HG02610 (cell line): Measurements from ENCODE around the gene SOS2.
A peak's percentile ranks its signal among the peaks of the same experiment; 100 is the strongest.

Experiments used
- ATAC-seq: cut with Tn5 transposase; IDR thresholded peaks from one replicate; pipeline ENCODE4 v1.9.1; 2021; ENCODE audit warnings: mild to moderate bottlenecking, moderate library complexity; ENCODE audit not compliant: unreplicated experiment

SOS2 gene

DNA sequence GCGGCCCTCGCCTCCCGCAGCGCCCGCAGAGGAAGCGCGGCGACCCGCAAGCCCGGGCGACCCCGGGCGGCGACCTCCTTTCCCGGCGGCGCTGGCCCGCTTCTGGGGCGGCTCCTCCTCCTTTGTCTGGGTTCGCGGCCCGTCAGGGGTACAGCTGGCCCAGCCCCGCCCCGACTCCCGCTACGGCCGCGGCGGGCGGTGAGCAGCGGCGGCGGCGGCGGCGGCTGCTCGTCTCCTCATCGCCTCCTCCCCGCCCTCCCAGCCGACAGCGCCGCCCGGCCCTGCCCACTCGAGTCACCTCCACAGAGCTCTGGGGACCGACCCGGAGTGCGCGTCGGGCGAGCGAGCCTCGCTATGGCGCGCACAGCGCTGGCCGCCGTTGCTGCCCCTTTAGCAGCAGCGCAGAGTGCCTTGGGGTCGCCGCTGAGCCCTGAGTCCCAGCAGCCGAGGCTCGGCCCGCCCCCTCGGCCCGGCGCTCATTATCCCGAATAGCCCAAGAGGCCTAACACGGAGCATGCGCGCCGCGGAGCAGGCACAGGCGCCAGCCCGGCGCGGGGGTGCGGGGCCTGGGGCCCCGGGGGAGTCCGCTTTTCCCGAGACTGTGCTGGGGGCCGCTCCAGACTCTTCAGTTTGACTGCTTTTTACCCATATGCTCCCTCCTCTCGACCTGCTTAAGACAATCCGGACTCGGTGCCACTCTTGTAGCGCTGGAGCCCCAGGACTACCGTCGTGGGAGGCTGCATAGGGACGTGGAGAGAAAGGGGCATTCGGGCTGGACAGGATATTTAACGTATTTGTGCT lies at the start of gene SOS2:
Gene SOS2, minus strand, starts transcription at position 104 of the 801 bp plus-strand sequence. CDS start 295 bp downstream, outside the sequence.
- ATAC-seq = peak; percentile 86

- no peak for ATAC-seq
These were observed 41.1 kb upstream of the SOS2 start for GRCh38 chr14:50272498-50272897.

- no peak for ATAC-seq
These were observed 39.6 kb upstream of the SOS2 start for GRCh38 chr14:50270932-50271331.

GRCh38 chr14:50265029-50265428 lies 33.7 kb upstream of the SOS2 start:
- no peak for ATAC-seq

DNA sequence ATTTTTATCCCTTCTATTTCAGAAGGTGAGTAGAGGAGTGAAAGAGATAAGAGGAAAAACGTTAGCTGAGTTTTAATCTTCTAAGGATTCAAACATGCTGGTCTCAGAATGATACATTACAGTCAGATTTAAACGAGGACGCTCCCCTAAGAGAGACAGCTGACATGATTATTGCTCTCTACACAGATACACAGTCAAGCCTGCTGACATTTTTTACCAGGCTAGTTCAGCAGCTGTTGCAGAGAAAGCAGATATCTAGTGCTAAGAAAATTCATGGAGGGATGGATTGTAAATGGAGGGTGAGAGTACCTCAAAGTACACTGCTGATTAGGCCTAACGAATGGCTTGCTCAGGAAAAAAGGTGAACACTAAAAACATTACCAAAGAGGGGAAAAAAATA lies 31.9 kb upstream of the SOS2 start:
- no peak for ATAC-seq

- ATAC-seq = no peak
These were observed 31.5 kb upstream of the SOS2 start for GRCh38 chr14:50262865-50263264.

GRCh38 chr14:50260511-50260910 lies 29.1 kb upstream of the SOS2 start:
- ATAC-seq = no peak

DNA sequence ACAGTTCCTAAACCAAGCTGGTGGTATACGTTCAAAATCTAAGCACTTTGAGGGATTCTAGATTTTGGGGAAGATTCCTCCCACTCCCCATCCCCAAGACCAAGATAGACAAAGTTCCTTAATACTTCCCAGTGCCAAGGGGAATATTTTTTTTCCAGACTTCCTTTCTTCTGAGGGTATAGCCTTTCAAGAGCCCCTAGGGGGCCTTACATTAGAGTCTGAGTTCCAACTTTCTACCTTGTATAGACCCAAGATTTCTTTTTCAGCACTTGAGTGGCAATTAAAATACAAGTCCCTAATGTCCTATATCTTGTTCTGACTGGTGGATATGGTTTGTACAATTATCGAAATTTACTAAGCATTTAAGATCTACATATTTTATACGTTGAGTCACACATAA lies 28.7 kb upstream of the SOS2 start:
- ATAC-seq = no peak

GRCh38 chr14:50257732-50258131 lies 26.4 kb upstream of the SOS2 start:
- ATAC-seq = no peak

DNA sequence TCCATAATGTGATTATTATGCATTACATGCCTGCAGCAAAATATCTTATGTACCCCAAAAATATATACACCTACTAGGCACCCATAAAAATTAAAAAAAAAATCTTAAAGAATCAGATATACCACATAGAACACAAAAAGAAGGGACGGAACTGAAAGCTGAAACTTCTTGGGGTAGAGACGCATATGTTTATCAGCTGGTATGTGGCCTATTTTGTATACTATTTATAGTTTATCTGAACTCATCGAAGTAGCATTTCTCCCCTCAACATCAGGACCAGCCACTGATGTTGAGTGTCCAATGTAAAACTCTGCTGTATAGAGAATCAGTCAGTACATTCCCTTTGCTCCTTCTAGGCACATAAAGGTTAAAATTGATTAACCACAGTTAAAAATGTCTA lies 22.9 kb upstream of the SOS2 start:
- ATAC-seq = no peak

GRCh38 chr14:50249136-50249775 lies 17.9 kb upstream of the SOS2 start:
- no peak for ATAC-seq

- no peak for ATAC-seq
These were observed 15.9 kb upstream of the SOS2 start for GRCh38 chr14:50247245-50247644.

DNA sequence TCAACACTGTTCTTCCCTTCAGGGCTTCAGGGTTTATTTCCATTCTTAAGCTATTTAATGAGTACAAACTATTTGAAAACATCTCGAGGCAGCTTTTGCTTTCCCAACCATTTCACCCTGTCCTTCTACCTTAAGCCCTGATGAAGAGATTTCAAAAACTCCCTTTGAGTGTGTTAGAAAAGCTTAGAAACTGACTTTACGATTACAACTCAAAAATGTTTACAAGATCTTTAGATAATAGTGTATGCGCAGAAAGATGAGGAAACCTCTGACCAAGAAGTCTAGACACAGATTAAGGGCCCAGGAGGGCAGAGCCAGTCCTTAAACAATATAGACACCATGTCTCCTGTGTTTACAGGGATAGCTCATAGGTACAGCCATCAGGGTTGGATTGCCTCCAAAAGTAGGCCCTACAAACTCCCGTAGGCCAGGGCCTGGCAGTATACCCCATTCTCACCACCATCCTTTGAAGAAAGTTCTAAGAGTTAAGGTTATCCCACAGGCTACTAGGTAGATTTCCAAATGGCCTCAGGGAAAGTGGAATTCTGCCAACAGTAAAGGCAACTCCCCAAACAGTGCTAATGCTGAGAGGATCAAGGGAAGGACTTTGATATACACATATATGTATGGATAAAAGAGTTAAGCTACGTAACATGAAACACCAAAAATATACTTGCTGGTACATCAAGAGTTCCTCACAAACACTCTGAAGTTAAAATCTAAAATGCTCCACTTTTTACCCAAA lies 11.4 kb upstream of the SOS2 start:
- no peak for ATAC-seq

DNA sequence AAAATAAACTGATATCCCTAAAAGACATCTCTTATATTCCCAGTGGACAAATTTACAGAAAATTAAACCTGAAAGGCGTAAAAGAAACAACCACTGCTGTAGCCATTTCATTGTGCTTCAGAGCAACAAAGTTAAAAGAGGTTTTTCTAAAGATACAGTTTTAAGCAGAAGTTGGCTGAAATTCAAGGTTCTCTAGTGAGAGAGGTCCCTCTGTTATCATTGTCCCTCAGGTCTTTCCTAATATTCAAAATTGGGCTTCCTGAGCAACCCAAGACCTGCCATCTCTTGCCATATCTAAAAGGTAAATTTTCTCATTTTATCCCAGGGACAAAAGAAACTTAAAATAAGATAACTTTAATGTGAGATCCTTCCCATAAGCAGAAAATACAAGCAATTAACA lies 10.7 kb upstream of the SOS2 start:
- no peak for ATAC-seq

GRCh38 chr14:50237427-50237826 lies 6.0 kb upstream of the SOS2 start:
- ATAC-seq = no peak

DNA sequence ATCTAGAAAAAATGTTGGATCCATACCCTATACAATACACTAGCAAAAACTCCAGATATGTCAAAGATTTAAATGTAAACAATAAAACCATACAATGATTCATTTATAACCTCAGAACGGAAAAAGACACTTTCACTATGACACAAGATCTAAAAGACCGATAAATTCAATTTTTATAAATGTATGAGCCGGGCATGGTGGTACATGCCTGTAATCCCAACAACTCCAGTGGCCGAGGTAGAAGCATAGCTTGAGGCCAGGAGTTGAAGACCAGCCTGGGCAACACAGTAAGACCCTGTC lies 2.5 kb upstream of the SOS2 start:
- ATAC-seq = no peak

- no peak for ATAC-seq
These were observed 2.0 kb upstream of the SOS2 start for GRCh38 chr14:50233166-50233950.

DNA sequence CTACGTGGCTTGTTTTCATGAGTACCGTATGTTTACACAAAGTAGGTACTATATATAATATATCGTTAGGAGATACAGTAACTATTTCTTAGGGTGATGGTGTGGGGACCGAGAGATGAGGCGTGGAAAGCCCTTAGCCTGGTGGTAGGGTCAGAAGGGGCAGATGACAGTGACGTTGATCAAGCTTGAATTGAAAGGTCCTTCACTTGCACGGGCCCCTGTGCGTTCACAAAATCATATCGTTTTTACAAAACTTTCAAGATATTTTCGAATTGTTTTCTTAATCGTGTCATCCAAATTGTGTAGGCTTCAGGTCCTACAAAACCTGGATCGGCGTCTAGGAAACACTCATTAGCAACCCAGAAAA lies 881 bp upstream of the SOS2 start:
- no peak for ATAC-seq

- ATAC-seq = peak; percentile 34
These were observed 490 bp downstream of the SOS2 start for GRCh38 chr14:50230701-50231474.

- no peak for ATAC-seq
These were observed 1.0 kb downstream of the SOS2 start for GRCh38 chr14:50230401-50230700.

DNA sequence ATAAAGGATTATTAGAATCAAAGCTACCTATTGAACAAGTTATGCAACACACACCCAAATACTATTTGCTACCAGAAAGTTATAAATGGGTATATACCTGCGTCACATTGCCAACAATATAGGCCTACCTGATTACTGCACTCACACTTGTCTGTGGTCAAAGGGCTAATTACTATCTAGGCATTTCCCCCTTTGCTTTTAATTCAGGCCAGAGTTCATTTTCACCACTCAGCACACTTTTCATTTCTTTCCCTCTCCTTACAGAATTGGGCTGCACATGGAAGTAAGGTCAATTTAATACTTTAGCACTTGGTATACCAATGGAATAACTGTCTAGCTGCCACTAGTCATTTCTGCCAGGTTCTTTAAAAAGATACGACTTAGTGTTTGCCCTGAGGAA lies 1.7 kb downstream of the SOS2 start:
- ATAC-seq = no peak
